ENCODE results near the gene CNNM1.

CNNM1 gene

GRCh38 chr10:99329304-99329553 is at the start of gene CNNM1:
CNNM1 (plus strand) TSS chr10:99329356; CDS start chr10:99329388, 32 bp downstream.
- DNase-seq: no peak

- no peak for DNase-seq
Measured at GRCh38 chr10:99279626-99280111, 49.5 kb upstream of the CNNM1 start.

- DNase-seq: no peak
Measured at GRCh38 chr10:99280472-99280871, 48.7 kb upstream of the CNNM1 start.

GRCh38 chr10:99285881-99286280 is 43.3 kb upstream of the CNNM1 start:
- DNase-seq: no peak

- DNase-seq: no peak
Measured at GRCh38 chr10:99290306-99290705, 38.9 kb upstream of the CNNM1 start.

GRCh38 chr10:99292159-99292558 is 37.0 kb upstream of the CNNM1 start:
- DNase-seq: no peak

GRCh38 chr10:99296605-99297004 is 32.6 kb upstream of the CNNM1 start:
- DNase-seq: no peak

- DNase-seq: no peak
Measured at GRCh38 chr10:99297033-99297432, 32.1 kb upstream of the CNNM1 start.

- DNase-seq: no peak
Measured at GRCh38 chr10:99303899-99304861, 25.0 kb upstream of the CNNM1 start.

- no peak for DNase-seq
Measured at GRCh38 chr10:99304862-99305229, 24.3 kb upstream of the CNNM1 start.

GRCh38 chr10:99312501-99312900 is 16.7 kb upstream of the CNNM1 start:
- no peak for DNase-seq

- no peak for DNase-seq
Measured at GRCh38 chr10:99315853-99316252, 13.3 kb upstream of the CNNM1 start.

GRCh38 chr10:99316374-99316773 is 12.8 kb upstream of the CNNM1 start:
- no peak for DNase-seq

- no peak for DNase-seq
Measured at GRCh38 chr10:99318048-99318447, 11.1 kb upstream of the CNNM1 start.

GRCh38 chr10:99318475-99318874 is 10.7 kb upstream of the CNNM1 start:
- no peak for DNase-seq

GRCh38 chr10:99325281-99325680 is 3.9 kb upstream of the CNNM1 start:
- DNase-seq: no peak

GRCh38 chr10:99326871-99327270 is 2.3 kb upstream of the CNNM1 start:
- DNase-seq: no peak

- no peak for DNase-seq
Measured at GRCh38 chr10:99328579-99329303, 415 bp upstream of the CNNM1 start.

- DNase-seq: no peak
Measured at GRCh38 chr10:99329554-99330346, 594 bp downstream of the CNNM1 start.

- DNase-seq: no peak
Measured at GRCh38 chr10:99330347-99330924, 1.3 kb downstream of the CNNM1 start.

GRCh38 chr10:99331207-99331803 is 2.1 kb downstream of the CNNM1 start:
- DNase-seq: no peak

- no peak for DNase-seq
Measured at GRCh38 chr10:99337311-99337811, 8.2 kb downstream of the CNNM1 start.
